ENCODE data around the gene CLASP2. TPM values are rescaled to one million over a fixed set of nuclear protein-coding genes. Genes with fewer than 3 reads are reported as not detected.

Gene CLASP2
- total and polyA plus RNA-seq, 2 of the 4 experiments (the other 2 are of a cell fraction) = 11.9 to 49.1 TPM

DNA sequence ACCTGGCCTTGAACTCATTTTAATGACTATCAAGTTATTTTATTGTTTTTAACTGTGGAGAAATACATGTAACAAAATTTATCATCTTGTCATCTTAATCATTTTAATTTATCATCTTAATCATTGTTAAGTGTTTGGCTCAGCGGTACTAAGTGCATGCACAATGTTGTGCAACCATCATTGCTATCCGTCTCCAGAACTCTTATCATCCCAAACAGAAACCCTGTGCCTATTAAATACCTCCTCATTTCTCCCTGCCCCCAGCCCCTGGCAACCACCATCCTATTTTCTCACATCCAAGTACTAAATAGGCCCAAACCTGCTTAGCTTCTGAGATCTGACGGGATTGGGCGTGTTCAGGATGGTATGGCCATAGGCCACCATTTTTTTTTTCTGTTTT lies 226.3 kb downstream of the CLASP2 start:
- Histone ChIP-seq H3K9me3 (ENCODE audit: control insufficient read depth, insufficient read depth, low read length) (no peaks in the 10 kb centered on the region), H2BK15ac (ENCODE audit: low read depth, low read length) (no peak overlapping the region), H4K20me1 (ENCODE audit: insufficient read depth, low read length) (no peaks in the 10 kb centered on the region), H3K4me3 (ENCODE audit: insufficient read depth, low read depth, low read length) (no peak overlapping the region), H2AFZ (replicated peaks; ENCODE audit: low read length, poor library complexity) (no peak overlapping the region), H2BK120ac (ENCODE audit: low read depth, low read length) (no peak overlapping the region), H3K27me3 (ENCODE audit: control insufficient read depth, insufficient read depth, low read length) (no peaks in the 10 kb centered on the region), H2AK9ac (replicated peaks; ENCODE audit: low read depth, low read length, poor library complexity) (no peak overlapping the region), H3K27ac (ENCODE audit: insufficient read depth, low read length) (no peak overlapping the region), H3K4me1 (ENCODE audit: control insufficient read depth, insufficient read depth, low read length) (no peaks in the 10 kb centered on the region), H3K4ac (ENCODE audit: low read depth, low read length) (no peak overlapping the region), H3K14ac (replicated peaks; ENCODE audit: low read depth, low read length) (no peak overlapping the region), H3K23ac (ENCODE audit: low read depth, low read length) (no peak overlapping the region), H3K9ac (ENCODE audit: low read depth, low read length) (no peak overlapping the region), H2BK5ac (ENCODE audit: low read depth, low read length, poor library complexity, severe bottlenecking) (no peak overlapping the region), H2AK5ac (ENCODE audit: low read depth, low read length) (no peak overlapping the region), H2BK20ac (ENCODE audit: low read depth, low read length) (no peak overlapping the region), H3K36me3 (ENCODE audit: control insufficient read depth, insufficient read depth, low read length) (no peaks in the 10 kb centered on the region), H3K9me1 (ENCODE audit: insufficient read depth, low read length) (no peaks in the 10 kb centered on the region), H3K18ac (ENCODE audit: low read depth, low read length) (no peak overlapping the region), H4K91ac (ENCODE audit: insufficient read depth, low read depth, low read length) (no peak overlapping the region), H4K8ac (ENCODE audit: low read depth in 2 of 2, low read length in 2 of 2) (no peak overlapping the region), H3K79me1 (ENCODE audit: low read depth in 1 of 2, low read length in 2 of 2) (no peaks in the 10 kb centered on the region), H4K5ac (ENCODE audit: low read depth, low read length) (no peak overlapping the region), H3K56ac (ENCODE audit: extremely low read depth, insufficient read depth, low read length) (no peak overlapping the region), H3K4me2 (ENCODE audit: low read depth, low read length) (no peak overlapping the region)
- dilution Hi-C loops (cut with HindIII; ENCODE audit: low sequenced_read_pairs, unreplicated experiment) = no loop called here
- TF ChIP-seq CEBPB (IDR thresholded peaks at IDR 0.05; ENCODE audit: low read depth, low read length) (0 out of 2 replicates have a peak, but pooled peaks have one; percentile 11), NFE2L2 (IDR thresholded peaks at IDR 0.05; ENCODE audit: low read depth, low read length) (no peak)
- BruUV-seq (replicated peaks) = no TSS peak
- ATAC-seq (ENCODE audit: low read depth) (no peak), DNase-seq (no peak)
- intact Hi-C loops (cut with micrococcal nuclease) = no loop called here
- ChIA-PET POLR2A (ENCODE audit: unreplicated experiment) (no interaction called here), CTCF (no interaction called here)
- 100% methylated on average over 1 of the region's 4 CpGs; no CpG with 5 or more reads in 1 of the 2 experiments for WGBS, 2 experiments (ENCODE audit: extremely low coverage in 2 of 2, insufficient read length in 1 of 2)
- in situ Hi-C loops (cut with MboI; ENCODE audit: low sequenced_read_pairs) = no loop called here

Measured in IMR-90 (cell line).